B cell (primary cell): ENCODE measurements around the gene SCAMP5. TPM values are rescaled to one million over a fixed set of nuclear protein-coding genes. Genes with fewer than 3 reads are reported as not detected.

Experiments
- ATAC-seq: fragments of 200-7000 bp; cut with Tn5 transposase; one replicate; pipeline ENCODE4 v1.10.0; 2021; ENCODE audit warnings: low read depth, mild to moderate bottlenecking, moderate number of reproducible peaks, moderate library complexity
- CTCF ChIA-PET: fragments of 350-600 bp; sonication (Branson Sonifier 250); formaldehyde crosslinking; loops from one replicate; lab custom pipeline; 2021; ENCODE audit warnings: antibody characterized with exemption, inconsistent platforms; lab: Charles Lee
- POLR2A ChIA-PET: fragments of 350-600 bp; sonication (Branson Sonifier 250); formaldehyde crosslinking; loops from one replicate; lab custom pipeline; 2021; ENCODE audit warnings: antibody characterized with exemption; lab: Charles Lee
- DNase-seq: peaks from one replicate; pipeline ENCODE4 v3.0.0; 2013
- H2AFZ ChIP-seq: 2 replicates; pipeline ENCODE4 v1.6.1; 2012; ENCODE audit warnings: mild to moderate bottlenecking, low read depth, low read length; ENCODE audit not compliant: insufficient read depth, poor library complexity, severe bottlenecking
- H3K27ac ChIP-seq, 2 donors: 1 replicate in 1 of 2; 2 replicates in 1 of 2; pipeline ENCODE4 v1.5.1; 2012 to 2013; ENCODE audit warnings: low read length in 2 of 2, mild to moderate bottlenecking in 2 of 2, moderate library complexity in 1 of 2
- H3K27me3 ChIP-seq, 4 experiments: fragments of 200-600 bp in 1 of 4; sonication (generic) in 1 of 4; replicated peaks in 1 of 4; 1 replicate in 2 of 4; 2 replicates in 2 of 4; pipeline versions ENCODE4 v1.6.1 to v1.7.0; 2013 to 2016; ENCODE audit warnings: low read length in 3 of 4, mild to moderate bottlenecking in 2 of 4, mixed read lengths in 1 of 4, moderate library complexity in 1 of 4; ENCODE audit not compliant: insufficient read depth in 4 of 4, control insufficient read depth in 3 of 4; ENCODE audit errors: control extremely low read depth in 1 of 4
- H3K36me3 ChIP-seq, 2 experiments: replicated peaks in 1 of 2; 1 replicate in 1 of 2; 2 replicates in 1 of 2; pipeline versions ENCODE4 v1.6.1 to v1.7.1; 2013; ENCODE audit warnings: low read length in 1 of 2; ENCODE audit not compliant: insufficient read depth in 2 of 2, control insufficient read depth in 1 of 2; ENCODE audit errors: control extremely low read depth in 1 of 2, extremely low read depth in 1 of 2
- H3K4me1 ChIP-seq, 2 donors: fragments of 200-600 bp in 1 of 2; sonication (generic) in 1 of 2; 1 replicate in 1 of 2; 2 replicates in 1 of 2; pipeline versions ENCODE4 v1.5.1 to v1.6.1; 2013 to 2017; ENCODE audit warnings: low read length in 2 of 2; ENCODE audit not compliant: control insufficient read depth in 2 of 2, insufficient read depth in 2 of 2
- H3K4me2 ChIP-seq: replicated peaks from 2 replicates; pipeline ENCODE3; 2012; ENCODE audit warnings: mild to moderate bottlenecking, low read depth, low read length; ENCODE audit not compliant: poor library complexity, severe bottlenecking
- H3K4me3 ChIP-seq, 5 experiments: fragments of 200-600 bp in 1 of 5; sonication (generic) in 1 of 5; 1 replicate in 3 of 5; 2 replicates in 2 of 5; pipeline versions ENCODE4 v1.5.1 to v1.7.0; 2011 to 2016; ENCODE audit warnings: low read length in 4 of 5, mild to moderate bottlenecking in 4 of 5, low read depth in 2 of 5, control low read depth in 1 of 5, moderate library complexity in 1 of 5; ENCODE audit not compliant: insufficient read depth in 1 of 5; ENCODE audit errors: control extremely low read depth in 1 of 5, extremely low read depth in 1 of 5
- H3K79me2 ChIP-seq: fragments of 200-600 bp; sonication (generic); one replicate; pipeline ENCODE4 v1.6.0; 2016; ENCODE audit warnings: low read length; ENCODE audit not compliant: control insufficient read depth, insufficient read depth
- H3K9ac ChIP-seq: fragments of 200-600 bp; sonication (generic); 2 replicates; pipeline ENCODE4 v1.6.1; 2017; ENCODE audit warnings: mild to moderate bottlenecking, low read length, moderate library complexity
- H3K9me3 ChIP-seq, 3 donors: one replicate each; pipeline versions ENCODE4 v1.6.1 to v1.7.1; 2013; ENCODE audit warnings: low read length in 2 of 3; ENCODE audit not compliant: control insufficient read depth in 2 of 3, insufficient read depth in 1 of 3; ENCODE audit errors: control extremely low read depth in 1 of 3
- H4K20me1 ChIP-seq: 2 replicates; pipeline ENCODE4 v1.6.0; 2012; ENCODE audit warnings: mild to moderate bottlenecking, low read length; ENCODE audit not compliant: insufficient read depth, control insufficient read depth, poor library complexity, severe bottlenecking
- H3K27ac Mint-ChIP-seq: one replicate; pipeline ENCODE4 v1.8.0; 2021; ENCODE audit warnings: mixed read lengths
- H3K27me3 Mint-ChIP-seq: one replicate; pipeline ENCODE4 v1.8.0; 2021; ENCODE audit warnings: mixed read lengths
- H3K4me1 Mint-ChIP-seq: one replicate; pipeline ENCODE4 v1.8.0; 2021; ENCODE audit warnings: mixed read lengths
- H3K4me3 Mint-ChIP-seq: one replicate; pipeline ENCODE4 v1.8.0; 2021; ENCODE audit warnings: mixed read lengths
- H3K9me3 Mint-ChIP-seq: one replicate; pipeline ENCODE4 v1.8.0; 2022; ENCODE audit warnings: mixed read lengths; ENCODE audit not compliant: insufficient read depth
- EZH2 ChIP-seq: IDR thresholded peaks from 2 replicates; pipeline ENCODE4 v1.6.1; 2012; ENCODE audit warnings: borderline replicate concordance, low read depth, mild to moderate bottlenecking, moderate library complexity, low read length; ENCODE audit not compliant: insufficient read depth, poor library complexity, severe bottlenecking
- WGBS: methylation state at CpG from one replicate; pipeline ENCODE4 v1.1.5; 2013; ENCODE audit warnings: missing lambda C conversion rate; ENCODE audit not compliant: insufficient coverage; 5-methylcytosine and 5-hydroxymethylcytosine counted together
- intact Hi-C: fragments of 100-400 bp; cut with micrococcal nuclease; formaldehyde crosslinking; loops from one replicate; pipeline ENCODE4 v1.10.0; 2022
- polyA plus RNA-seq: library from polyadenylated mRNA; depleted of rRNA; stranded (reverse); fragments of >200 nt; gene quantifications from 2 replicates; pipeline ENCODE4 v1.2.3, GENCODE V29; 2012
- total RNA-seq, 2 donors: library from RNA; stranded (reverse); fragments of 120-200 nt in 1 of 2; gene quantifications; 1 replicate in 1 of 2; 2 replicates in 1 of 2; pipeline versions ENCODE4 v1.2.3 to v1.2.4, GENCODE V29; 2013 to 2022
- TF ChIP-seq, protein P1 (sequence below): fragments of 200-600 bp; IDR thresholded peaks from one replicate; pipeline ENCODE4 v1.8.0; 2022; ENCODE audit warnings: antibody characterized with exemption, mild to moderate bottlenecking

Gene SCAMP5
- total and polyA plus RNA-seq, 2 donors (not counting 1 experiment from before 2014, with no cell fraction given): 0.59 to 3.4 TPM

GRCh38 chr15:75058127-75058905, 63.0 kb downstream of the SCAMP5 start:
- Histone ChIP-seq H3K27me3 (no peaks in the 10 kb centered on the region), H3K36me3 (no peaks in the 10 kb centered on the region), H3K27ac (no peak overlapping the region), H3K4me3 (no peak overlapping the region), H3K9ac (no peak overlapping the region), H3K9me3 (no peaks in the 10 kb centered on the region), H3K4me1 (no peaks in the 10 kb centered on the region), H2AFZ (no peak overlapping the region), H3K79me2 (no peaks in the 10 kb centered on the region), H4K20me1 (no peaks in the 10 kb centered on the region), H3K4me2 (no peak overlapping the region)
- H3K4me1 Mint-ChIP-seq: no peaks in the 10 kb centered on the region
- WGBS: 89% methylated on average over 2 of the region's 4 CpGs
- H3K27me3 Mint-ChIP-seq: no peaks in the 10 kb centered on the region
- H3K27ac Mint-ChIP-seq: no peak overlapping the region
- intact Hi-C loops: no loop called here
- ATAC-seq (no peak), DNase-seq (no peak)
- H3K4me3 Mint-ChIP-seq: no peak overlapping the region
- H3K9me3 Mint-ChIP-seq: no peaks in the 10 kb centered on the region
- ChIA-PET CTCF (interaction anchor here (0.7 to 3.1 kb wide), 2 partner anchors 14 to 284 kb away, joined by 3 to 21 read pairs; no protein-coding TSS in a partner anchor), POLR2A (no interaction called here)
- no peak for TF ChIP-seq EZH2
- TF ChIP-seq, protein P1, sequence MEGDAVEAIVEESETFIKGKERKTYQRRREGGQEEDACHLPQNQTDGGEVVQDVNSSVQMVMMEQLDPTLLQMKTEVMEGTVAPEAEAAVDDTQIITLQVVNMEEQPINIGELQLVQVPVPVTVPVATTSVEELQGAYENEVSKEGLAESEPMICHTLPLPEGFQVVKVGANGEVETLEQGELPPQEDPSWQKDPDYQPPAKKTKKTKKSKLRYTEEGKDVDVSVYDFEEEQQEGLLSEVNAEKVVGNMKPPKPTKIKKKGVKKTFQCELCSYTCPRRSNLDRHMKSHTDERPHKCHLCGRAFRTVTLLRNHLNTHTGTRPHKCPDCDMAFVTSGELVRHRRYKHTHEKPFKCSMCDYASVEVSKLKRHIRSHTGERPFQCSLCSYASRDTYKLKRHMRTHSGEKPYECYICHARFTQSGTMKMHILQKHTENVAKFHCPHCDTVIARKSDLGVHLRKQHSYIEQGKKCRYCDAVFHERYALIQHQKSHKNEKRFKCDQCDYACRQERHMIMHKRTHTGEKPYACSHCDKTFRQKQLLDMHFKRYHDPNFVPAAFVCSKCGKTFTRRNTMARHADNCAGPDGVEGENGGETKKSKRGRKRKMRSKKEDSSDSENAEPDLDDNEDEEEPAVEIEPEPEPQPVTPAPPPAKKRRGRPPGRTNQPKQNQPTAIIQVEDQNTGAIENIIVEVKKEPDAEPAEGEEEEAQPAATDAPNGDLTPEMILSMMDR: no peak

- Histone ChIP-seq H3K4me2 (no peak overlapping the region), H3K9me3 (no peaks in the 10 kb centered on the region), H3K27me3 (no peaks in the 10 kb centered on the region), H3K79me2 (no peaks in the 10 kb centered on the region), H3K9ac (no peak overlapping the region), H4K20me1 (no peaks in the 10 kb centered on the region), H3K4me1 (no peaks in the 10 kb centered on the region), H3K4me3 (no peak overlapping the region), H3K27ac (no peak overlapping the region), H2AFZ (no peak overlapping the region), H3K36me3 (no peaks in the 10 kb centered on the region)
- Mint-ChIP-seq H3K4me1 (no peaks in the 10 kb centered on the region), H3K4me3 (no peak overlapping the region), H3K27ac (no peak overlapping the region), H3K27me3 (no peaks in the 10 kb centered on the region), H3K9me3 (no peaks in the 10 kb centered on the region)
- intact Hi-C loops: no loop called here
- ChIA-PET POLR2A (no interaction called here), CTCF (no interaction called here)
- TF ChIP-seq EZH2: no peak
- TF ChIP-seq, protein P1: no peak
- no peak for DNase-seq
- ATAC-seq: no peak
- WGBS: 88% methylated on average over 5 of the region's 5 CpGs
Observed at GRCh38 chr15:75059607-75060006, 64.2 kb downstream of the SCAMP5 start.
